Calu3 (cell line): Measurements from ENCODE around the gene OVCA2. TPM values are rescaled to one million over a fixed set of nuclear protein-coding genes. Genes with fewer than 3 reads are reported as not detected.

ENCODE experiments used
- BruUV-seq: library from RNA; stranded (reverse); fragments of 400-500 nt; replicated peaks from 2 replicates; lab custom pipeline; 2021; lab: Mats Ljungman, UMichigan
- CTCF ChIA-PET: fragments of 300-600 bp; sonication (Branson Sonifier 250); formaldehyde crosslinking; loops from one replicate; lab custom pipeline; 2022; ENCODE audit warnings: antibody characterized with exemption; lab: Charles Lee
- DNase-seq: peaks from one replicate; pipeline ENCODE4 v3.0.0; 2022
- H3K27ac Mint-ChIP-seq: one replicate; pipeline ENCODE4 v1.8.0; 2022; ENCODE audit warnings: mixed read lengths; ENCODE audit not compliant: unreplicated experiment
- H3K27me3 Mint-ChIP-seq: one replicate; pipeline ENCODE4 v1.8.0; 2022; ENCODE audit warnings: mixed read lengths; ENCODE audit not compliant: unreplicated experiment
- H3K36me3 Mint-ChIP-seq: one replicate; pipeline ENCODE4 v1.8.0; 2022; ENCODE audit warnings: mild to moderate bottlenecking, moderate library complexity, mixed read lengths; ENCODE audit not compliant: insufficient read depth, unreplicated experiment
- H3K4me1 Mint-ChIP-seq: one replicate; pipeline ENCODE4 v1.8.0; 2022; ENCODE audit warnings: mild to moderate bottlenecking, low read depth, mixed read lengths; ENCODE audit not compliant: unreplicated experiment
- H3K4me3 Mint-ChIP-seq: one replicate; pipeline ENCODE4 v1.8.0; 2022; ENCODE audit warnings: mild to moderate bottlenecking, low read depth, moderate library complexity, mixed read lengths; ENCODE audit not compliant: unreplicated experiment
- H3K9me3 Mint-ChIP-seq: one replicate; pipeline ENCODE4 v1.8.0; 2022; ENCODE audit warnings: low read depth, mixed read lengths; ENCODE audit not compliant: unreplicated experiment
- intact Hi-C: fragments of 100-400 bp; cut with micrococcal nuclease; formaldehyde crosslinking; loops from one replicate; pipeline ENCODE4 v1.10.0; 2022; ENCODE audit not compliant: unreplicated experiment
- total RNA-seq: library from RNA; stranded (reverse); gene quantifications from 2 replicates; pipeline ENCODE4 v1.2.3, GENCODE V29; 2022
- TF ChIP-seq, protein P1 (sequence below): fragments of 200-600 bp; IDR thresholded peaks from one replicate; pipeline ENCODE4 v1.8.0; 2022; ENCODE audit warnings: antibody characterized with exemption; ENCODE audit not compliant: unreplicated experiment

OVCA2 gene
- total RNA-seq, 1 experiment from 2014 or later = 22.1 TPM

GRCh38 chr17:2040942-2041560 lies 771 bp upstream of the OVCA2 start:
- intact Hi-C loops = loop anchor here (1.0 kb wide), 1 partner anchor 11 kb away; the partner anchor contains the start of gene DPH1
- H3K27ac Mint-ChIP-seq = no peak overlapping the region
- TF ChIP-seq, protein P1, sequence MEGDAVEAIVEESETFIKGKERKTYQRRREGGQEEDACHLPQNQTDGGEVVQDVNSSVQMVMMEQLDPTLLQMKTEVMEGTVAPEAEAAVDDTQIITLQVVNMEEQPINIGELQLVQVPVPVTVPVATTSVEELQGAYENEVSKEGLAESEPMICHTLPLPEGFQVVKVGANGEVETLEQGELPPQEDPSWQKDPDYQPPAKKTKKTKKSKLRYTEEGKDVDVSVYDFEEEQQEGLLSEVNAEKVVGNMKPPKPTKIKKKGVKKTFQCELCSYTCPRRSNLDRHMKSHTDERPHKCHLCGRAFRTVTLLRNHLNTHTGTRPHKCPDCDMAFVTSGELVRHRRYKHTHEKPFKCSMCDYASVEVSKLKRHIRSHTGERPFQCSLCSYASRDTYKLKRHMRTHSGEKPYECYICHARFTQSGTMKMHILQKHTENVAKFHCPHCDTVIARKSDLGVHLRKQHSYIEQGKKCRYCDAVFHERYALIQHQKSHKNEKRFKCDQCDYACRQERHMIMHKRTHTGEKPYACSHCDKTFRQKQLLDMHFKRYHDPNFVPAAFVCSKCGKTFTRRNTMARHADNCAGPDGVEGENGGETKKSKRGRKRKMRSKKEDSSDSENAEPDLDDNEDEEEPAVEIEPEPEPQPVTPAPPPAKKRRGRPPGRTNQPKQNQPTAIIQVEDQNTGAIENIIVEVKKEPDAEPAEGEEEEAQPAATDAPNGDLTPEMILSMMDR = no peak
- no peak for DNase-seq
- H3K4me3 Mint-ChIP-seq = peak overlapping the region; percentile 83
- H3K36me3 Mint-ChIP-seq = peaks cover 31% of the 10 kb centered on the region
- H3K4me1 Mint-ChIP-seq = peaks cover 10% of the 10 kb centered on the region
- H3K9me3 Mint-ChIP-seq = no peaks in the 10 kb centered on the region
- BruUV-seq = no TSS peak
- no peaks in the 10 kb centered on the region for H3K27me3 Mint-ChIP-seq
- CTCF ChIA-PET = interaction anchor here (1.1 kb wide), 1 partner anchor 132 kb away, joined by 3 read pairs; no protein-coding TSS in a partner anchor

DNA sequence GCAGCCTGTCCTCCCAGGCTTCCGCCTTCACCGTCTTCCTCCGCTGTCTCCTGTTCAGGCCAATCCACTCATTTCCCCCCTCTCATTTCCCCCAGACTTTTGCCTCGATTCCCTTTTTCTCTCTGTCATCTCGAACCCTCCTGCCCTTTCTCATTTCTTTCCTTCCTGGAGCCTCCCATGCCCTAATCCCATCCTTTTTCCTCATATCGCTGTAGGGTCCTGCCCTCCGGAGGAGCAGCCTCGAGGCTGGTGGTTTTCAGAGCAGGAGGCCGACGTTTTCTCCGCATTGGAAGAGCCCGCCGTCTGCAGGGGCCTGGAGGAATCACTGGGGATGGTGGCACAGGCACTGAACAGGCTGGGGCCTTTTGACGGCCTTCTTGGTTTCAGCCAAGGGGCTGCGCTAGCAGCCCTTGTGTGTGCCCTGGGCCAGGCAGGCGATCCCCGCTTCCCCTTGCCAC lies 597 bp downstream of the OVCA2 start:
- CTCF ChIA-PET = interaction anchor here (0.7 to 1.1 kb wide), 2 partner anchors 63 to 134 kb away, joined by 3 read pairs; no protein-coding TSS in a partner anchor
- peaks cover 10% of the 10 kb centered on the region for H3K4me1 Mint-ChIP-seq
- H3K36me3 Mint-ChIP-seq = peaks cover 31% of the 10 kb centered on the region
- intact Hi-C loops = no loop called here
- no peak for DNase-seq
- no peaks in the 10 kb centered on the region for H3K9me3 Mint-ChIP-seq
- H3K27me3 Mint-ChIP-seq = no peaks in the 10 kb centered on the region
- H3K27ac Mint-ChIP-seq = peak overlapping the region; percentile 96
- peak overlapping the region; percentile 83 for H3K4me3 Mint-ChIP-seq
- TF ChIP-seq, protein P1 = no peak
- BruUV-seq = no TSS peak

DNA sequence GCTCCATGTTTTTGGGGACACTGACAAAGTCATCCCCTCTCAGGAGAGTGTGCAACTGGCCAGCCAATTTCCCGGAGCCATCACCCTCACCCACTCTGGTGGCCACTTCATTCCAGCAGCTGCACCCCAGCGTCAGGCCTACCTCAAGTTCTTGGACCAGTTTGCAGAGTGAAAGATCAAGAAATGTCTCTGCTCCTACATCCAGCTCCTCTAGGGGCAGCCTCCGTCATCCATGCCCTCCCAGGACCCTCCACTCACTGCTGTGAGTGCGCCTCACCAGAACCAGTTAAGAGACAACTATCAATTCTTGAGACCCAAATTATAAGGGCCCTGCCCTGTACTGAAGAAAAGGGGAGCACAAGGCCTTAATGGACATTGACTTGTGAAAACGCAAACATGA lies 1.1 kb downstream of the OVCA2 start:
- H3K4me3 Mint-ChIP-seq = peak overlapping the region; percentile 83
- peaks cover 31% of the 10 kb centered on the region for H3K36me3 Mint-ChIP-seq
- H3K9me3 Mint-ChIP-seq = no peaks in the 10 kb centered on the region
- H3K27me3 Mint-ChIP-seq = no peaks in the 10 kb centered on the region
- TSS peak; percentile 81 for BruUV-seq
- H3K4me1 Mint-ChIP-seq = peaks cover 10% of the 10 kb centered on the region
- intact Hi-C loops = no loop called here
- no peak for DNase-seq
- H3K27ac Mint-ChIP-seq = peak overlapping the region; percentile 96
- TF ChIP-seq, protein P1 = no peak
- CTCF ChIA-PET = interaction anchor here (0.7 kb wide), 1 partner anchor 64 kb away, joined by 3 read pairs; no protein-coding TSS in a partner anchor

DNA sequence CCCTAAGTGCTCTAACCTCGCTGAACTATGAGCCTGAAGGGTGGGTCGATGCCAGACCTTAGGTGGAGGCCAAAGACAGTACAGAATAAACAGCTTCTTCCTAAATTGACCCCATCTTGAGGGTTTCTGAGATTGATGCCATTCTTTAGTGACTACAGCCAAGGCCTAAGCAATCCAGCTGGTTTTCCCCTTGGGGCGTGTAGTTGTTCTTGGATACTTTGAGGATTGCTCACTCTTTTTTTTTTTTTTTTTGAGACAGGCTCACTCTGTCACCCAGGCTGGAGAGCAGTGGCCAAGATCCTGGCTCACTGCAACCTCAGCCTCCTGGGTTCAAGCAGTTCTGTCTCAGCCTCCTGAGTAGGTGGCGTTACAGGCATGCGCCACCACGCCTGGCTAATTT lies 2.0 kb downstream of the OVCA2 start:
- no peaks in the 10 kb centered on the region for H3K27me3 Mint-ChIP-seq
- H3K4me3 Mint-ChIP-seq = no peak overlapping the region
- peaks cover 31% of the 10 kb centered on the region for H3K36me3 Mint-ChIP-seq
- DNase-seq = peak; percentile 14
- BruUV-seq = no TSS peak
- CTCF ChIA-PET = interaction anchor here (0.6 kb wide), 2 partner anchors 124 to 153 kb away, joined by 3 to 7 read pairs; no protein-coding TSS in a partner anchor
- H3K27ac Mint-ChIP-seq = no peak overlapping the region
- H3K4me1 Mint-ChIP-seq = peaks cover 10% of the 10 kb centered on the region
- intact Hi-C loops = no loop called here
- TF ChIP-seq, protein P1 = no peak
- H3K9me3 Mint-ChIP-seq = no peaks in the 10 kb centered on the region
